NCI-H748 treated with DMSO at 0.1 percent for 48 hours (cell line): ENCODE measurements around the gene DDN.
A peak's percentile ranks its signal among the peaks of the same experiment; 100 is the strongest.

Source experiments
- DNase-seq: peaks from one replicate; lab custom pipeline; 2025; lab: John Stamatoyannopoulos, UW

The DDN gene

DNA sequence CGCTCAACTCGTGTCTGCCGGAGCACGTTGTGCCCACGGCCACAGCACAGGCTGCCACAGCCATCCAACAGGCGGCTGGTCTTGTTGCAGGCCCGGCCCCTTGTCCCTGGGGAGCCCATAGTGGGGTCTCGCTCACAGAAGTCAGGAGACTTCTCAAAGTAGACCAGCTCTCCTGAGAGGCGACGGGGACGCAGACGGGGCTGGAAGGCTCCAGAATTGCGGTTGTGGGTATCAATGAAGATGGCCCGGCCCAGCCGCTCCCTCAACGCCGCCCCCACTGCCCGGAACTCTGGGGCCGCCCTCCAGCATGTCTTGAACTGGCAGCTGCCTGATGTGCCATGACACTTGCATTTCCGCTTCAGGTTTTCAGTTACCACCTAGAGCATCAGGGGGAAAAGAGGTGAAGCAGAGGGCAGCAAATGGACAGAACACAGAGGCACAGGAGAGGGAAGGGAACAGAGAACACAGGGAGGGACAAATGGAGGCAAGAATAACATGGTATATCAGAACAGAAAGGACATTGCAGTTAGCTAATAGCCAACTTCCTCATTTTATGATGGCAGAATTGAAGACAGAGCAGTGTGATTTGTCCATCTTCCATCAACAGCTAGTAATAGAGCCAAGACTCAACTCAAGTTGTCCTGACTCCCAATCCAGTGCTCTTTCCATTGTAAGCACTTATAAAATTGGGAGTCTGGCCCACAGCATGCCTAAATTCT, 32.8 kb downstream of the DDN start:
- DNase-seq, result no peak

DNA sequence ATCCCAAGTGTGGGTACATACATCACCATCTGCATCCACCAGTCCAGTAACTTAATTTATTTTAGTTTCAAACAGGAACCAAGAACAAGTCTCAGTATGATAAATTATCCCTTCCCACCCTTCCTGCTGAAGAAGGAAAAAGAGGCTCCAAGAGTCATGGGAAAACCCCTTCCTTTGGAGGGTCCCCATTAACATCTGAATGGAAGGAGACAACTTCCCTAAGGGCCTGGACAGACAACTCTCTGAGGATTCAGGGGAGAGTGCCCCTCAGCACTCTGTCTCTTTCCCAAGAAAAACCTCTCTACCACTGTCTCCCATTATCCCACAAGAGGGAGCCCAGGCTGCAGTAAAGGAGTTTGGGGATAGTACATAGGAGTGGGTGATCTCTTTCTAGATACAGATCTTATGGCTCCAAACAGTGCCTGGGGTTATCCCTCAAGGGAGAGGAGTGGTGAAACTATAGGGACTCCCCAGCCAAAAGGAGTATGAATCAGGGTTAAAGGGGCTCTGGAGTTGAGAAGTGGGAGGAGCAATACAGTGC, 33.8 kb downstream of the DDN start:
- no peak for DNase-seq

DNA sequence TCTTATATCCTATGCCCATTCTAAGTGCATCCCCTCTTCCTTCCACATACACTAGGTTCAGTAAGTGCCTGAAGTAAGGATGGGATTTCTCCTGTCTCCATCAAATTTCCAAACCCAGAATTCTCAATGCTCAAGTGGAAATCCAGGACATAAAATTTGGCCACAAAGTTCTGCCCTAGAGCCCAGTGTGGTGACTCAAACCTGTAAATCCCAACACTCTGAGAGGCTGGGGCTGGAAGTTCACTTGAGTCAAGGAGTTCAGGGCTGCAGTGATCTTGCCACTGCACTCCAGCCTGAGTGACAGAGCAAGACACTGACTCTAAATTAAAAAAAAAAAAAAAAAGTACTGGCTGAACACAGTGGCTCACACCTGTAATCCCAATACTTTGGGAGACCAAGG, 37.4 kb downstream of the DDN start:
- DNase-seq, result no peak

- DNase-seq, result no peak
Observed at GRCh38 chr12:48961331-48961730, 37.8 kb downstream of the DDN start.

- DNase-seq, result no peak
Observed at GRCh38 chr12:48960834-48961233, 38.3 kb downstream of the DDN start.

DNA sequence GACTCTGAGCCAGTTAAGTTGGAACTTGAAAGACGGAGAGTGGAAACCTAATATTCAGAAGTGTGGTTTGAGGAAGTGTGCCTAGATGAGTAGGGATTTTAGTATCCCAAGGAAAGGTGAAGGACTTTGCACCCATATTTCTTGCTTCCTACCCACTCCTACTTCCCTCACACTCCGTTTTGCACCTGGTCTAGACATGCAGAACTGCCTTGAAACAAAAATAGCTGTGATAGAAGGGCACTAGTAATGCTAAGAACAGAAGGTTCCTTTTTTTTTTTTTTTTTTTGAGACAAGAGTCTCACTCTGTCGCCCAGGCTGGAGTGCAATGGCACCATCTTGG, 41.2 kb downstream of the DDN start:
- no peak for DNase-seq

GRCh38 chr12:48957141-48958048, 41.8 kb downstream of the DDN start, which contains the start of gene ARF3:
TSS of gene ARF3 (minus strand) at chr12:48957487. CDS start at chr12:48941095, 16,392 bp downstream.
- DNase-seq, result peak; percentile 92

DNA sequence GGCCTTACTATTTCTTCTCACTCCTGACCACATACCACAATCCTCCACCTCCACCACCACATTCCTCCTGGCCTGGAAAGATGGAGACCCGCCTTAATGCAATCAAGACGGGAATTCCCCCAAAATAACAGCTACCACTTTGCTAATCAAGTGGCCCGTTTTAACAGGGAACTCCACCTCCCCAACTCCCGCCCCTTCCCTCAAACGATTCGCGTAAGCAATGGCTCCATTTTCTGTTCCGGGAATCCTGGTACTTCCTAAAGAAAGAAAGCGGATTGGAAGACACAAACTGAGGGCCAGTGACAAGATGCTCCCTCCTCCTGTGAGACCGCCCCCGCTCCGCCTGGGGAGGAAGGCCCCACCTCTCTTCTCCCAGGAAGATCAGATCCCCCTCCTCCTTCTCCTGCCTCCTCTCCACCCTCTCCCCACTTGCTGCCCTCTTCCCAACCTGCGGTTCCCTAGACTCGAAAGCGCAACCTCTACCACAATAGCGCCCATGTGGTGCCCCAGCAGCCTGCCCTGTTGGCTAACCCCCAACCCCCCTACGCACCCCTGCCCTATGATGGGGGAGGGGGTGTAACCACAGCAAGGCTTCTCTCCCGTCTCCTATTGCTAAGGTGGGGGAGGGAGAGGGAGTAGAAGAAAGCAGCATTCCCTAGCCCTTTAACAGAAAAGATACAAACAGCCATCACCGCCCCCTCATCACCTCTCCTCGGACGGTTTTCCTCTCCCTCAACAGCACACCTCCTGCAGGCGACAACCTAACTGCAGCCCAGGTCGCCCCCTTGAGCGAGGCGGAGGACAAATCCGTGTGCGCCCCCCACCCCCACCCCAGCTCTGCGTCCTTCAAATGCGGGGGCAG, 42.7 kb downstream of the DDN start:
- DNase-seq, result peak; percentile 77

- no peak for DNase-seq
Observed at GRCh38 chr12:48954841-48955501, 44.2 kb downstream of the DDN start.

DNA sequence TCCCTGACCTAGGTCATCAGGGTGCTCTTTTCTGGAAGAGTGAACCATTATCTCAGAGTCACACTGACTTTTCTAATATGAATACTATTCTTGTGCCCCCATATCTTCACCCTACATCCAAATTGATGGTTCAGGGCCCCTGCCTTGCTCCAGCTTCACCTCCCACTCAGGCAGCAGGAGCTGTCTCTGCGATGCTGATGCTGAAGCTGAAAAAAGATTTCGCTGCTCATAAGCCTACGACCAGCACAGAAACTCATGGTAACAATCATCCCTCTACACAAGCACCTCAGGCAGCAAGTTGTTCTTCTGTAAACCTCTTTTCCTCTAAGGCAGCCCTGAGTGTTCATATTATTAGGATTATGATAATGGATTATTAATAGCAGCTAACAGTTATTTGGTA, 45.1 kb downstream of the DDN start:
- no peak for DNase-seq

GRCh38 chr12:48952691-48953090, 46.5 kb downstream of the DDN start:
- DNase-seq, result no peak

DNA sequence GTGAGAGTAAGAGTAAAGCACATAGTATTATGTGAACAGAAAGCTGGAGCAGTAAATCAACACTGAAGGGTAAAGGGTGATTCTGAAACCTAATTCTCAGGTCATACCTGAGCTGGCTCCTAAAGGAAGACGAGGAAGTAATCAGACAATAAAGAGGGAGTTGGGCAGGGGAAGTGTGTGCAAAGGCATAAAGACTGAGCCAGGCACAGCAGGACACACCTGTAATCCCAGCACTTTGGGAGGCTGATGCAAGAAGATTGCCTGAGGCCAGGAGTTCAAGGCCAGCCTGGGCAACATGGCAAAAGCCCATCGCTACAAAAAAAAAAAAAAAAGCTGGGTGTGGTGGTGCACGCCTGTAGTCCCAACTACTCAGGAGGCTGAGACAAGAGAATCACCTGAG, 51.4 kb downstream of the DDN start:
- DNase-seq, result no peak

GRCh38 chr12:48946943-48947342, 52.2 kb downstream of the DDN start:
- DNase-seq, result no peak

- DNase-seq, result no peak
Observed at GRCh38 chr12:48946205-48946604, 53.0 kb downstream of the DDN start.
